H1 (cell line): ENCODE data around the gene KIF26B. TPM values are rescaled to one million over a fixed set of nuclear protein-coding genes. Genes with fewer than 3 reads are reported as not detected.

Source experiments
- CTCF ChIA-PET: fragments of 300-600 bp; sonication (Branson Sonifier 250); formaldehyde crosslinking; loops from one replicate; lab custom pipeline; 2021; ENCODE audit not compliant: partially characterized antibody; lab: Charles Lee
- POLR2A ChIA-PET: fragments of 300-600 bp; sonication (Branson Sonifier 250); formaldehyde crosslinking; loops from one replicate; lab custom pipeline; 2021; ENCODE audit warnings: inconsistent platforms; ENCODE audit not compliant: partially characterized antibody; lab: Charles Lee
- DNase-seq, 2 experiments: peaks; one replicate each; pipeline versions ENCODE4 v3.0.0 to v3.0.0-alpha.2; 2010 to 2022; ENCODE audit warnings: low spot score in 2 of 2, low read depth in 1 of 2, mixed read lengths in 1 of 2
- FAIRE-seq: peaks from 2 replicates; lab custom pipeline; 2011; peaks lifted over from hg19 to GRCh38; lab: Jason Lieb, UNC
- H2AFZ ChIP-seq: 2 replicates; pipeline ENCODE4 v1.8.1; 2012; ENCODE audit warnings: low read length, inconsistent platforms
- H2AK5ac ChIP-seq: 2 replicates; pipeline ENCODE4 v1.6.1; 2013; ENCODE audit warnings: low read depth, low read length
- H2BK120ac ChIP-seq: replicated peaks from 2 replicates; pipeline ENCODE3; 2013; ENCODE audit warnings: low read depth, low read length, inconsistent platforms
- H2BK12ac ChIP-seq: 2 replicates; pipeline ENCODE4 v1.6.1; 2013; ENCODE audit warnings: low read depth, low read length
- H2BK15ac ChIP-seq: 2 replicates; pipeline ENCODE4 v1.6.1; 2013; ENCODE audit warnings: low read length
- H2BK20ac ChIP-seq: 2 replicates; pipeline ENCODE4 v1.6.1; 2013; ENCODE audit warnings: low read length
- H2BK5ac ChIP-seq: 2 replicates; pipeline ENCODE4 v1.6.1; 2013; ENCODE audit warnings: low read depth, low read length
- H3K14ac ChIP-seq: 2 replicates; pipeline ENCODE4 v1.6.1; 2013; ENCODE audit warnings: inconsistent platforms; ENCODE audit not compliant: insufficient read length
- H3K18ac ChIP-seq: 2 replicates; pipeline ENCODE4 v1.6.1; 2013; ENCODE audit warnings: low read length; ENCODE audit errors: extremely low read depth
- H3K23ac ChIP-seq: 2 replicates; pipeline ENCODE4 v1.6.1; 2013; ENCODE audit warnings: inconsistent platforms; ENCODE audit not compliant: insufficient read length
- H3K23me2 ChIP-seq: 2 replicates; pipeline ENCODE4 v1.6.1; 2013; ENCODE audit warnings: low read depth, low read length
- H3K27ac ChIP-seq: 2 replicates; pipeline ENCODE4 v1.6.1; 2011; ENCODE audit warnings: low read depth, low read length, inconsistent platforms
- H3K27me3 ChIP-seq, 4 experiments: replicated peaks in 1 of 4; 1 replicate in 1 of 4; 2 replicates in 3 of 4; pipeline versions ENCODE4 v1.6.1 to v1.8.1; 2011 to 2013; ENCODE audit warnings: low read length in 3 of 4, mild to moderate bottlenecking in 3 of 4, inconsistent platforms in 2 of 4, mixed read lengths in 2 of 4, moderate library complexity in 1 of 4; ENCODE audit not compliant: control insufficient read depth in 3 of 4, insufficient read depth in 3 of 4; ENCODE audit errors: extremely low read depth in 1 of 4
- H3K36me3 ChIP-seq, 4 experiments: 2 replicates each; pipeline versions ENCODE4 v1.6.1 to v1.8.1; 2011 to 2013; ENCODE audit warnings: mild to moderate bottlenecking in 4 of 4, low read length in 3 of 4, moderate library complexity in 2 of 4, control low read depth in 1 of 4, inconsistent platforms in 1 of 4; ENCODE audit not compliant: insufficient read depth in 4 of 4, control insufficient read depth in 2 of 4
- H3K4ac ChIP-seq: replicated peaks from 2 replicates; pipeline ENCODE3; 2013; ENCODE audit warnings: low read length, low read depth, mixed read lengths, inconsistent platforms; ENCODE audit not compliant: insufficient read length
- H3K4me1 ChIP-seq, 4 experiments: replicated peaks in 1 of 4; 1 replicate in 1 of 4; 2 replicates in 3 of 4; pipeline versions ENCODE4 v1.6.1 to v1.8.1; 2011 to 2013; ENCODE audit warnings: low read length in 3 of 4, inconsistent platforms in 2 of 4, mixed read lengths in 1 of 4; ENCODE audit not compliant: insufficient read depth in 4 of 4, control insufficient read depth in 3 of 4
- H3K4me2 ChIP-seq, 2 experiments: 2 replicates each; pipeline versions ENCODE4 v1.6.1 to v1.8.1; 2011 to 2013; ENCODE audit warnings: low read depth in 2 of 2, low read length in 2 of 2, control low read depth in 1 of 2, inconsistent platforms in 1 of 2, mild to moderate bottlenecking in 1 of 2; ENCODE audit not compliant: insufficient read depth in 1 of 2
- H3K4me3 ChIP-seq, 4 experiments: fragments of 200-600, 300-600 bp in 1 of 4; sonication (generic), shearing (Covaris generic), sonication (Bioruptor Twin) in 1 of 4; 2 replicates each; pipeline versions ENCODE4 v1.5.1 to v1.8.1; 2011 to 2016; ENCODE audit warnings: low read length in 4 of 4, low read depth in 3 of 4, control low read depth in 2 of 4, inconsistent platforms in 2 of 4, mild to moderate bottlenecking in 2 of 4, mixed read lengths in 1 of 4, moderate library complexity in 1 of 4; ENCODE audit not compliant: insufficient read depth in 2 of 4; ENCODE audit errors: extremely low read depth in 1 of 4
- H3K56ac ChIP-seq: replicated peaks from 2 replicates; pipeline ENCODE3; 2013; ENCODE audit warnings: low read depth, mild to moderate bottlenecking, mixed read lengths, low read length, inconsistent platforms; ENCODE audit not compliant: insufficient read length
- H3K79me1 ChIP-seq: 2 replicates; pipeline ENCODE4 v1.6.1; 2013; ENCODE audit warnings: low read depth, low read length, control low read depth
- H3K79me2 ChIP-seq, 2 experiments: 2 replicates each; pipeline versions ENCODE4 v1.6.1 to v1.8.1; 2012 to 2013; ENCODE audit warnings: low read length in 2 of 2, mild to moderate bottlenecking in 2 of 2, inconsistent platforms in 1 of 2; ENCODE audit not compliant: insufficient read depth in 2 of 2, control insufficient read depth in 1 of 2
- H3K9ac ChIP-seq, 4 experiments: replicated peaks in 1 of 4; 1 replicate in 1 of 4; 2 replicates in 3 of 4; pipeline versions ENCODE4 v1.6.1 to v1.8.1; 2011 to 2013; ENCODE audit warnings: low read depth in 3 of 4, low read length in 3 of 4, control low read depth in 2 of 4, mild to moderate bottlenecking in 2 of 4, moderate library complexity in 2 of 4, inconsistent platforms in 1 of 4; ENCODE audit errors: extremely low read depth in 1 of 4
- H3K9me3 ChIP-seq, 2 experiments: 2 replicates each; pipeline versions ENCODE4 v1.6.1 to v1.8.1; 2012 to 2013; ENCODE audit warnings: mild to moderate bottlenecking in 2 of 2, moderate library complexity in 2 of 2, control low read depth in 1 of 2, inconsistent platforms in 1 of 2, low read depth in 1 of 2, low read length in 1 of 2, mixed read lengths in 1 of 2; ENCODE audit not compliant: insufficient read depth in 2 of 2
- H4K20me1 ChIP-seq, 2 experiments: replicated peaks in 1 of 2; 2 replicates each; pipeline versions ENCODE3 to v1.8.1; 2011 to 2013; ENCODE audit warnings: inconsistent platforms in 2 of 2, low read length in 2 of 2, mild to moderate bottlenecking in 1 of 2; ENCODE audit not compliant: insufficient read depth in 2 of 2, control insufficient read depth in 1 of 2
- H4K5ac ChIP-seq: 2 replicates; pipeline ENCODE4 v1.6.1; 2013; ENCODE audit warnings: low read length, low read depth, mixed read lengths, inconsistent platforms; ENCODE audit not compliant: insufficient read length
- H4K8ac ChIP-seq: 2 replicates; pipeline ENCODE4 v1.8.0; 2013; ENCODE audit warnings: mild to moderate bottlenecking, moderate library complexity, low read length, inconsistent platforms; ENCODE audit not compliant: insufficient read depth; ENCODE audit errors: extremely low read depth
- H4K91ac ChIP-seq: replicated peaks from 2 replicates; pipeline ENCODE3; 2013; ENCODE audit warnings: low read length, mixed read lengths, inconsistent platforms; ENCODE audit not compliant: insufficient read length
- BCL11A ChIP-seq, 2 experiments: IDR thresholded peaks; one replicate each; pipeline ENCODE4 v1.6.1; 2011; ENCODE audit warnings: low read depth in 2 of 2, low read length in 2 of 2, mild to moderate bottlenecking in 2 of 2
- BRCA1 ChIP-seq: IDR thresholded peaks from 2 replicates; pipeline ENCODE4 v1.6.1; 2012; ENCODE audit warnings: low read depth, low read length, improper control_type of control experiment
- CTCF ChIP-seq, 3 experiments: IDR thresholded peaks; 1 replicate in 2 of 3; 2 replicates in 1 of 3; pipeline versions ENCODE4 v1.5.1 to v1.6.1; 2011; ENCODE audit warnings: low read length in 3 of 3, mild to moderate bottlenecking in 3 of 3, inconsistent platforms in 2 of 3, low read depth in 1 of 3, moderate library complexity in 1 of 3; ENCODE audit not compliant: insufficient read depth in 1 of 3; ENCODE audit errors: control extremely low read depth in 1 of 3
- E2F6 ChIP-seq: IDR thresholded peaks from 2 replicates; pipeline ENCODE4 v1.6.1; 2012; ENCODE audit warnings: inconsistent platforms
- HDAC6 ChIP-seq: IDR thresholded peaks from one replicate; pipeline ENCODE4 v1.7.1; 2012; ENCODE audit warnings: low read depth, mild to moderate bottlenecking, inconsistent platforms, low read length, moderate library complexity
- KDM4A ChIP-seq: IDR thresholded peaks from one replicate; pipeline ENCODE4 v1.7.1; 2012; ENCODE audit warnings: low read depth, mild to moderate bottlenecking, moderate library complexity, low read length, inconsistent platforms; ENCODE audit not compliant: severe bottlenecking
- RAD21 ChIP-seq, 2 experiments: IDR thresholded peaks in 1 of 2; conservative IDR thresholded peaks in 1 of 2; 2 replicates each; pipeline ENCODE4 v1.6.1; 2011; ENCODE audit warnings: low read depth in 2 of 2, low read length in 2 of 2, improper control_type of control experiment in 1 of 2, inconsistent platforms in 1 of 2, mild to moderate bottlenecking in 1 of 2, moderate library complexity in 1 of 2
- SP2 ChIP-seq: IDR thresholded peaks from 2 replicates; pipeline ENCODE4 v1.6.1; 2012; ENCODE audit warnings: mild to moderate bottlenecking, low read length, inconsistent platforms
- WGBS, 2 experiments: shearing (Covaris generic) in 1 of 2; methylation state at CpG; one replicate each; pipeline versions ENCODE4 v1.1.6 to v1.1.7; 2013 to 2015; ENCODE audit warnings: low lambda C conversion rate in 2 of 2, mixed read lengths in 2 of 2, inconsistent platforms in 1 of 2, low coverage in 1 of 2, missing lambda C conversion rate in 1 of 2; ENCODE audit not compliant: insufficient replicate concordance in 2 of 2, insufficient coverage in 1 of 2, insufficient read length in 1 of 2; ENCODE audit errors: extremely low coverage in 1 of 2, missing lambda C conversion rate in 1 of 2; 5-methylcytosine and 5-hydroxymethylcytosine counted together
- polyA plus RNA-seq, 7 experiments: library from polyadenylated mRNA; depleted of rRNA in 3 of 7; stranded (reverse) in 5 of 7; unstranded in 2 of 7; fragments of >200 nt in 5 of 7; fragments of 200-250 nt in 2 of 7; gene quantifications; 1 replicate in 5 of 7; 2 replicates in 1 of 7; 4 replicates in 1 of 7; pipeline versions ENCODE4 v1.2.1 to v1.2.3, GENCODE V29; 2011 to 2013; ENCODE audit warnings: missing spikeins in 2 of 7, mixed read lengths in 2 of 7
- total RNA-seq: library from RNA; stranded (reverse); fragmentation: NEBNext Ultra II Directional; extraction: Animal tissue kit (Norgen Biotek cat#: 25700); gene quantifications from 2 replicates; pipeline ENCODE4 v1.2.1, GENCODE V29; 2021

The KIF26B gene
- total and polyA plus RNA-seq, 2 of the 8 experiments (the other 6 are each of a cell fraction or from before 2014, with no cell fraction given) = 0.06 to 0.28 TPM

GRCh38 chr1:245153081-245153551 is 1.7 kb upstream of the KIF26B start:
- Histone ChIP-seq H3K23me2 (peaks cover 18% of the 10 kb centered on the region), H4K8ac (no peak overlapping the region; the same call in 1 of the 2 replicates), H3K14ac (no peak overlapping the region), H3K56ac (no peak overlapping the region), H3K27me3 (peaks cover 28 to 49% (median 43%) of the 10 kb centered on the region in 4 experiments), H2BK5ac (no peak overlapping the region), H3K4ac (no peak overlapping the region), H2AFZ (0 out of 2 replicates have a peak overlapping the region, but pooled peaks have one; percentile 28), H2BK12ac (peak overlapping the region; percentile 71; the same call in 1 of the 2 replicates), H3K4me3 (peak overlapping the region; percentile 32 to 73 (median 45); a peak in 7 of 8 replicates), H4K20me1 (peaks cover 0 to 6% of the 10 kb centered on the region in 2 experiments), H3K18ac (no peak overlapping the region), H4K5ac (no peak overlapping the region), H4K91ac (peak overlapping the region; percentile 38), H3K23ac (no peak overlapping the region), H3K36me3 (0 out of 8 replicates have a peak, but pooled peaks cover 0 to 2% (median 0%) of the 10 kb centered on the region in 4 experiments), H2BK120ac (no peak overlapping the region), H3K4me2 (peak overlapping the region; percentile 84 to 91), H3K4me1 (peaks cover 0 to 21% (median 8%) of the 10 kb centered on the region in 4 experiments; a peak in 5 of 7 replicates), H3K9ac (no peak overlapping the region), H2BK15ac (0 out of 2 replicates have a peak overlapping the region, but pooled peaks have one; percentile 46), H3K27ac (no peak overlapping the region), H2AK5ac (no peak overlapping the region), H2BK20ac (no peak overlapping the region), H3K9me3 (no peaks in the 10 kb centered on the region), H3K79me1 (no peaks in the 10 kb centered on the region), H3K79me2 (no peaks in the 10 kb centered on the region)
- ChIA-PET CTCF (interaction anchor here (0.6 to 4.4 kb wide), 57 partner anchors 9 to 1298 kb away, joined by 3 to 37 read pairs (median 3); no protein-coding TSS in a partner anchor), POLR2A (interaction anchor here (0.6 to 0.8 kb wide), 2 partner anchors 166 to 228 kb away, joined by 3 to 4 read pairs; no protein-coding TSS in a partner anchor)
- FAIRE-seq = no peak
- DNase-seq = peak in 1 of 2 experiments; percentile 80
- WGBS, 2 experiments = 2% methylated on average over 28 of the region's 29 CpGs; no CpG with 5 or more reads in 1 of the 2 experiments
- TF ChIP-seq KDM4A = peak; percentile 4
- peak; percentile 16; the same call in 1 of the 2 replicates for TF ChIP-seq E2F6
- TF ChIP-seq BRCA1 = no peak
- TF ChIP-seq SP2 = no peak
- peak; percentile 32 to 76 (median 54) for TF ChIP-seq CTCF (IDR thresholded peaks at IDR 0.05; ENCODE audit: control extremely low read depth in 1 of 3, insufficient read depth in 1 of 3, low read depth in 1 of 3, low read length in 3 of 3)
- TF ChIP-seq RAD21 (IDR thresholded peaks at IDR 0.05 in 1 of 2, conservative IDR thresholded peaks at IDR 0.05 in 1 of 2; ENCODE audit: low read depth in 2 of 2, low read length in 2 of 2) = peak; percentile 89 to 92
- TF ChIP-seq BCL11A (IDR thresholded peaks at IDR 0.05; ENCODE audit: low read depth in 2 of 2, low read length in 2 of 2) = no peak
- no peak for TF ChIP-seq HDAC6
